ENCODE measurements around the gene DNAJC13.

- TF ChIP-seq YY1 (IDR thresholded peaks at IDR 0.05; ENCODE audit: insufficient read depth, insufficient read length) (no peak), ZNF274 (IDR thresholded peaks at IDR 0.05; ENCODE audit: low read depth, low read length) (no peak), SUZ12 (IDR thresholded peaks at IDR 0.05; ENCODE audit: extremely low read depth, insufficient read depth, insufficient read length) (no peak)
Observed at GRCh38 chr3:132405609-132406299, 11.5 kb upstream of the DNAJC13 start.
